SJCRH30 (cell line): Measurements from ENCODE around the gene GALC. TPM values are rescaled to one million over a fixed set of nuclear protein-coding genes. Genes with fewer than 3 reads are reported as not detected.
"Not testable (repeated sequence)": the region's sequence is repeated elsewhere in the genome, so short reads cannot be mapped to it uniquely, and the experiment has no call there.

Experiments
- DNase-seq, 2 experiments: peaks; one replicate each; pipeline ENCODE4 v3.0.0-alpha.2; 2015 to 2020
- H3K27ac ChIP-seq: fragments of 250-450 bp; sonication (Bioruptor Pico); 2 replicates; pipeline ENCODE4 v1.5.1; 2020; ENCODE audit warnings: mild to moderate bottlenecking, moderate library complexity
- H3K27me3 ChIP-seq: fragments of 250-450 bp; sonication (Bioruptor Pico); 2 replicates; pipeline ENCODE4 v1.5.1; 2020; ENCODE audit warnings: mild to moderate bottlenecking, moderate library complexity
- H3K36me3 ChIP-seq: fragments of 250-450 bp; sonication (Bioruptor Pico); 2 replicates; pipeline ENCODE4 v1.5.1; 2020; ENCODE audit warnings: mild to moderate bottlenecking, moderate library complexity
- H3K4me1 ChIP-seq: fragments of 250-450 bp; sonication (Bioruptor Pico); 2 replicates; pipeline ENCODE4 v1.5.1; 2020; ENCODE audit warnings: mild to moderate bottlenecking, moderate library complexity
- H3K4me3 ChIP-seq: fragments of 250-450 bp; sonication (Bioruptor Pico); 2 replicates; pipeline ENCODE4 v1.5.1; 2020; ENCODE audit warnings: mild to moderate bottlenecking, moderate library complexity
- H3K9me3 ChIP-seq: fragments of 250-450 bp; sonication (Bioruptor Pico); replicated peaks from 2 replicates; pipeline ENCODE4 v1.5.1; 2020; ENCODE audit warnings: mild to moderate bottlenecking, moderate library complexity
- total RNA-seq: library from RNA; depleted of rRNA; stranded (reverse); fragments of >200 nt; shearing (Covaris generic); gene quantifications from 2 replicates; pipeline ENCODE4 v1.2.3, GENCODE V29; 2014; rRNA removed

Gene GALC
- total RNA-seq = 1.5 and 1.8 TPM in 2 replicates

GRCh38 chr14:87992718-87993628, at the start of gene GALC:
Gene GALC, minus strand, starts transcription at chr14:87993182. Its CDS starts 18 bp downstream, at chr14:87993164.
- Histone ChIP-seq H3K9me3 (no peaks in the 10 kb centered on the region), H3K4me1 (peaks cover 37% of the 10 kb centered on the region), H3K27me3 (no peaks in the 10 kb centered on the region), H3K4me3 (peak within 1 kb of the TSS; percentile 18), H3K36me3 (no peaks in the 10 kb centered on the region), H3K27ac (peak within 1 kb of the TSS; percentile 97)
- peak; percentile 9 to 21 for DNase-seq

GRCh38 chr14:88040146-88040545, 47.2 kb upstream of the GALC start:
- Histone ChIP-seq H3K4me1 (no peaks in the 10 kb centered on the region), H3K4me3 (no peak overlapping the region), H3K36me3 (no peaks in the 10 kb centered on the region), H3K9me3 (no peaks in the 10 kb centered on the region), H3K27me3 (no peaks in the 10 kb centered on the region), H3K27ac (no peak overlapping the region)
- DNase-seq = no peak

- H3K9me3 ChIP-seq = no peaks in the 10 kb centered on the region
- H3K36me3 ChIP-seq = no peaks in the 10 kb centered on the region
- H3K4me1 ChIP-seq = no peaks in the 10 kb centered on the region
- no peaks in the 10 kb centered on the region for H3K27me3 ChIP-seq
- H3K27ac ChIP-seq = no peak overlapping the region
- H3K4me3 ChIP-seq = no peak overlapping the region
- DNase-seq = no peak
Observed at GRCh38 chr14:88039197-88039596, 46.2 kb upstream of the GALC start.

GRCh38 chr14:88037325-88037724, 44.3 kb upstream of the GALC start:
- H3K4me1 ChIP-seq = no peaks in the 10 kb centered on the region
- no peak overlapping the region for H3K4me3 ChIP-seq
- H3K27me3 ChIP-seq = no peaks in the 10 kb centered on the region
- no peaks in the 10 kb centered on the region for H3K9me3 ChIP-seq
- no peak for DNase-seq
- H3K27ac ChIP-seq = no peak overlapping the region
- no peaks in the 10 kb centered on the region for H3K36me3 ChIP-seq

GRCh38 chr14:88036422-88036821, 43.4 kb upstream of the GALC start:
- Histone ChIP-seq H3K4me3 (no peak overlapping the region), H3K27me3 (no peaks in the 10 kb centered on the region), H3K36me3 (no peaks in the 10 kb centered on the region), H3K27ac (no peak overlapping the region), H3K9me3 (no peaks in the 10 kb centered on the region), H3K4me1 (no peaks in the 10 kb centered on the region)
- DNase-seq = no peak

GRCh38 chr14:88034076-88034475, 41.1 kb upstream of the GALC start:
- DNase-seq = no peak
- no peak overlapping the region for H3K27ac ChIP-seq
- H3K9me3 ChIP-seq = no peaks in the 10 kb centered on the region
- H3K27me3 ChIP-seq = no peaks in the 10 kb centered on the region
- no peak overlapping the region for H3K4me3 ChIP-seq
- no peaks in the 10 kb centered on the region for H3K36me3 ChIP-seq
- H3K4me1 ChIP-seq = no peaks in the 10 kb centered on the region

- H3K36me3 ChIP-seq = no peaks in the 10 kb centered on the region
- no peaks in the 10 kb centered on the region for H3K4me1 ChIP-seq
- no peak overlapping the region for H3K27ac ChIP-seq
- no peak for DNase-seq
- H3K27me3 ChIP-seq = no peaks in the 10 kb centered on the region
- H3K4me3 ChIP-seq = no peak overlapping the region
- H3K9me3 ChIP-seq = no peaks in the 10 kb centered on the region
Observed at GRCh38 chr14:88032373-88032772, 39.4 kb upstream of the GALC start.

- Histone ChIP-seq H3K4me3 (no peak overlapping the region), H3K27me3 (no peaks in the 10 kb centered on the region), H3K36me3 (no peaks in the 10 kb centered on the region), H3K9me3 (no peaks in the 10 kb centered on the region), H3K27ac (no peak overlapping the region), H3K4me1 (no peaks in the 10 kb centered on the region)
- DNase-seq = no peak
Observed at GRCh38 chr14:88030892-88031291, 37.9 kb upstream of the GALC start.

GRCh38 chr14:88030079-88030478, 37.1 kb upstream of the GALC start:
- no peak for DNase-seq
- Histone ChIP-seq H3K4me3 (no peak overlapping the region), H3K9me3 (no peaks in the 10 kb centered on the region), H3K4me1 (no peaks in the 10 kb centered on the region), H3K36me3 (no peaks in the 10 kb centered on the region), H3K27me3 (no peaks in the 10 kb centered on the region), H3K27ac (no peak overlapping the region)

GRCh38 chr14:88029500-88029899, 36.5 kb upstream of the GALC start:
- Histone ChIP-seq H3K27me3 (no peaks in the 10 kb centered on the region), H3K36me3 (no peaks in the 10 kb centered on the region), H3K4me1 (no peaks in the 10 kb centered on the region; the same call in 1 of the 2 replicates), H3K9me3 (no peaks in the 10 kb centered on the region), H3K4me3 (no peak overlapping the region), H3K27ac (no peak overlapping the region)
- DNase-seq = no peak

GRCh38 chr14:88026890-88027289, 33.9 kb upstream of the GALC start:
- no peak for DNase-seq
- Histone ChIP-seq H3K36me3 (no peaks in the 10 kb centered on the region), H3K27me3 (no peaks in the 10 kb centered on the region), H3K9me3 (no peaks in the 10 kb centered on the region), H3K4me1 (peaks cover 9% of the 10 kb centered on the region; the same call in 1 of the 2 replicates), H3K27ac (no peak overlapping the region), H3K4me3 (no peak overlapping the region)

GRCh38 chr14:88025313-88025712, 32.3 kb upstream of the GALC start:
- no peaks in the 10 kb centered on the region for H3K9me3 ChIP-seq
- no peak overlapping the region for H3K27ac ChIP-seq
- H3K36me3 ChIP-seq = no peaks in the 10 kb centered on the region
- no peaks in the 10 kb centered on the region for H3K27me3 ChIP-seq
- peaks cover 9% of the 10 kb centered on the region; the same call in 1 of the 2 replicates for H3K4me1 ChIP-seq
- no peak for DNase-seq
- H3K4me3 ChIP-seq = no peak overlapping the region

- not testable (repeated sequence) for H3K36me3 ChIP-seq, H3K27me3 ChIP-seq, H3K4me1 ChIP-seq, H3K4me3 ChIP-seq, H3K27ac ChIP-seq, H3K9me3 ChIP-seq
- DNase-seq = peak in 1 of 2 experiments; percentile 6
Observed at GRCh38 chr14:88024252-88025086, 31.5 kb upstream of the GALC start.

- H3K4me1 ChIP-seq = peaks cover 9% of the 10 kb centered on the region; the same call in 1 of the 2 replicates
- no peaks in the 10 kb centered on the region for H3K9me3 ChIP-seq
- no peaks in the 10 kb centered on the region for H3K27me3 ChIP-seq
- H3K36me3 ChIP-seq = no peaks in the 10 kb centered on the region
- DNase-seq = no peak
- H3K4me3 ChIP-seq = no peak overlapping the region
- no peak overlapping the region for H3K27ac ChIP-seq
Observed at GRCh38 chr14:88023658-88024187, 30.7 kb upstream of the GALC start.

GRCh38 chr14:88017535-88017934, 24.6 kb upstream of the GALC start:
- H3K36me3 ChIP-seq = no peaks in the 10 kb centered on the region
- H3K4me1 ChIP-seq = no peaks in the 10 kb centered on the region
- no peaks in the 10 kb centered on the region for H3K27me3 ChIP-seq
- H3K27ac ChIP-seq = no peak overlapping the region
- no peak overlapping the region for H3K4me3 ChIP-seq
- DNase-seq = no peak
- no peaks in the 10 kb centered on the region for H3K9me3 ChIP-seq
